Heart right ventricle (tissue), 16 donors: ENCODE measurements around the gene RBMS3. TPM values are rescaled to one million over a fixed set of nuclear protein-coding genes. Genes with fewer than 3 reads are reported as not detected.

Experiments
- ATAC-seq, 8 donors: fragments of 200-7000 bp; cut with Tn5 transposase; one replicate each; pipeline ENCODE4 v1.9.1; 2020; ENCODE audit warnings: mild to moderate bottlenecking in 8 of 8, moderate library complexity in 8 of 8, moderate number of reproducible peaks in 1 of 8
- DNase-seq, 2 donors: peaks; one replicate each; pipeline ENCODE4 v3.0.0-alpha.2; 2020
- H3K27ac ChIP-seq, 10 donors: fragments of 200-600 bp; sonication (generic) in 2 of 10; one replicate each; pipeline versions ENCODE4 v1.5.0 to v1.8.0; 2020 to 2022; ENCODE audit warnings: mild to moderate bottlenecking in 3 of 10
- H3K27me3 ChIP-seq, 7 donors: fragments of 200-600 bp; one replicate each; pipeline ENCODE4 v1.8.0; 2021 to 2022; ENCODE audit warnings: mild to moderate bottlenecking in 2 of 7
- H3K36me3 ChIP-seq, 9 donors: fragments of 200-600 bp; sonication (generic) in 1 of 9; one replicate each; pipeline versions ENCODE4 v1.5.0 to v1.8.0; 2020 to 2022; ENCODE audit warnings: mild to moderate bottlenecking in 2 of 9
- H3K4me1 ChIP-seq, 9 donors: fragments of 200-600 bp; sonication (generic) in 1 of 9; one replicate each; pipeline versions ENCODE4 v1.5.0 to v1.8.0; 2020 to 2022; ENCODE audit warnings: mild to moderate bottlenecking in 4 of 9
- H3K4me3 ChIP-seq, 10 donors: fragments of 200-600 bp; sonication (generic) in 2 of 10; one replicate each; pipeline versions ENCODE4 v1.5.0 to v1.8.0; 2020 to 2022; ENCODE audit warnings: mild to moderate bottlenecking in 7 of 10, moderate library complexity in 2 of 10
- H3K9me3 ChIP-seq, 11 donors: fragments of 200-600 bp in 10 of 11; sonication (generic) in 2 of 11; one replicate each; pipeline versions ENCODE4 v1.5.0 to v1.8.0; 2013 to 2022; ENCODE audit warnings: mild to moderate bottlenecking in 2 of 11, control low read depth in 1 of 11, moderate library complexity in 1 of 11
- CTCF ChIP-seq, 9 donors: fragments of 200-600 bp; sonication (generic) in 2 of 9; IDR thresholded peaks; one replicate each; pipeline versions ENCODE4 v1.5.0 to v1.8.0; 2021 to 2022; ENCODE audit warnings: antibody characterized with exemption in 9 of 9, mild to moderate bottlenecking in 5 of 9, moderate library complexity in 1 of 9
- intact Hi-C, 10 donors: fragments of 100-400 bp; cut with DNase I; formaldehyde crosslinking; loops; one replicate each; pipeline versions ENCODE4 v1.11.1 to v1.14.2; 2022
- polyA plus RNA-seq, 2 donors: library from polyadenylated mRNA; stranded (reverse); fragments of 200-250 nt; gene quantifications; one replicate each; pipeline ENCODE4 v1.2.3, GENCODE V29; 2013
- total RNA-seq, 10 donors: library from RNA; stranded (reverse); fragmentation: NEBNext Ultra II Directional in 3 of 10; extraction: Animal tissue kit (Norgen Biotek cat#: 25700) in 3 of 10; gene quantifications; one replicate each; pipeline versions ENCODE4 v1.2.1 to v1.2.4, GENCODE V29; 2021 to 2023
- donor health status: Arrhythmogenic right ventricular cardiomyopathy.
- donor health status: ischemic (EF 13 %, LVEDD 7.1; RV severe dilation, severe dysfunction).
- donor health status: healthy with polysubstance abuse.
- donor health status: DM: no; HTN: yes; CAD: no.
- donor health status: DM: no; HTN: no; CAD: no.
- donor health status: ischemic (EF 25% LVEDD 6.9; RV normal size, moderate dysfunction).
- donor health status: ischemic (EF 25% LVEDD 5.7; RV mildly dilated, moderate dysfunction).
- donor health status: healthy.
- donor health status: DM: yes; HTN: yes; CAD: no.
- donor health status: Ischemic cardiomyopathy.
- donor health status: ischemic (EF 35%, LVEDD 5.7; RV mildly dilated, moderate dysfunction).
- donor health status: nonischemic (EF 11% LVEDD 7.7; RV severe dilation, severe dysfunction).
- donor health status: DM: yes; HTN: yes; CAD: no.
- donor health status: PGD.
- donor health status: ischemic (EF 29% LVEDD 5.4; RV normal size, mild dysfunction).
- donor health status: nonischemic (EF 23%, LVEDD 6.1; RV moderate dilation, normal function).

Gene RBMS3
- total and polyA plus RNA-seq, 12 donors: 3.2 to 41.1 (median 26.4) TPM

DNA sequence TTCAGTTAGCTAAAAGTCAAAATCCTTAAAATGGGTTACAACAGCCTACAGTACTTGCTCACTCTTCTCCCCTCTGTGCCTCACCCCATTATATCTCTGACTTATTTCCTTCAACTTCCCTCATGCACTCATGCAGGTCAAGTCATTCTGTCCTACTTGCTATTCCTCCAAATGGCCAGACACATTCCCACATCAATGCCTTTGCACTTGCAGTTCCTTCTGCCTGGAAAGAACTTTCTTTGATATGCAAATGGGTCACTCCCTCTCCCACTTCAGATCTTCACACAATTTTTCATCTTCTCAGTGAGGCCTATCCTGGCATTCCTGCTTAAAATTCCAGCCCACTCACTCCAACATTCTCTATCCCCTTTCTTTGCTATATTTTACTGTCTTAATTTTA, 778.4 kb downstream of the RBMS3 start:
- no peak for TF ChIP-seq CTCF (IDR thresholded peaks at IDR 0.05)
- Histone ChIP-seq H3K27ac (no peak overlapping the region), H3K4me3 (no peak overlapping the region), H3K36me3 (no peaks in the 10 kb centered on the region), H3K27me3 (no peaks in the 10 kb centered on the region), H3K4me1 (no peaks in the 10 kb centered on the region), H3K9me3 (no peaks in the 10 kb centered on the region)
- no peak for ATAC-seq
- intact Hi-C loops: no loop called here
- DNase-seq: no peak
